Measurements from ENCODE around the gene MAST4. TPM values are rescaled to one million over a fixed set of nuclear protein-coding genes. Genes with fewer than 3 reads are reported as not detected.
A peak's percentile ranks its signal among the peaks of the same experiment; 100 is the strongest.

MAST4 gene
- total RNA-seq, 1 donor from 2014 or later: 11.3 TPM

- H3K4me1 Mint-ChIP-seq (ENCODE audit: low read depth): no peaks in the 10 kb centered on the region
- H3K4me3 Mint-ChIP-seq (ENCODE audit: unreplicated experiment): no peak overlapping the region
- no peaks in the 10 kb centered on the region for H3K9me3 Mint-ChIP-seq (ENCODE audit: low read depth)
- no peak overlapping the region for H3K27ac Mint-ChIP-seq (ENCODE audit: unreplicated experiment)
- DNase-seq (ENCODE audit: low spot score): no peak
- no peak for TF ChIP-seq CTCF (IDR thresholded peaks at IDR 0.05)
- H3K27me3 Mint-ChIP-seq (ENCODE audit: low read depth): peaks cover 37% of the 10 kb centered on the region
- no peaks in the 10 kb centered on the region for H3K36me3 Mint-ChIP-seq (ENCODE audit: low read depth)
Observed at GRCh38 chr5:66585291-66585690, 10.9 kb upstream of the MAST4 start.

- Mint-ChIP-seq H3K27me3 (ENCODE audit: low read depth) (peaks cover 48% of the 10 kb centered on the region), H3K4me1 (ENCODE audit: low read depth) (no peaks in the 10 kb centered on the region), H3K9me3 (ENCODE audit: low read depth) (no peaks in the 10 kb centered on the region), H3K27ac (ENCODE audit: unreplicated experiment) (no peak overlapping the region), H3K36me3 (ENCODE audit: low read depth) (no peaks in the 10 kb centered on the region), H3K4me3 (ENCODE audit: unreplicated experiment) (no peak overlapping the region)
- TF ChIP-seq CTCF (IDR thresholded peaks at IDR 0.05): no peak
- no peak for DNase-seq (ENCODE audit: low spot score)
Observed at GRCh38 chr5:66587771-66588170, 8.4 kb upstream of the MAST4 start.

- TF ChIP-seq CTCF (IDR thresholded peaks at IDR 0.05): no peak
- Mint-ChIP-seq H3K27ac (ENCODE audit: unreplicated experiment) (no peak overlapping the region), H3K27me3 (ENCODE audit: low read depth) (peaks cover 66% of the 10 kb centered on the region), H3K9me3 (ENCODE audit: low read depth) (no peaks in the 10 kb centered on the region), H3K36me3 (ENCODE audit: low read depth) (no peaks in the 10 kb centered on the region), H3K4me1 (ENCODE audit: low read depth) (peaks cover 16% of the 10 kb centered on the region), H3K4me3 (ENCODE audit: unreplicated experiment) (peak overlapping the region; percentile 83)
- DNase-seq (ENCODE audit: low spot score): no peak
Observed at GRCh38 chr5:66596636-66597182, 516 bp downstream of the MAST4 start.

- peak overlapping the region; percentile 20 for H3K27ac Mint-ChIP-seq (ENCODE audit: unreplicated experiment)
Observed at GRCh38 chr5:66597183-66597757, 1.1 kb downstream of the MAST4 start.

GRCh38 chr5:66602621-66603020 lies 6.4 kb downstream of the MAST4 start:
- no peak overlapping the region for H3K4me3 Mint-ChIP-seq (ENCODE audit: unreplicated experiment)
- DNase-seq (ENCODE audit: low spot score): no peak
- H3K36me3 Mint-ChIP-seq (ENCODE audit: low read depth): no peaks in the 10 kb centered on the region
- H3K27ac Mint-ChIP-seq (ENCODE audit: unreplicated experiment): no peak overlapping the region
- TF ChIP-seq CTCF (IDR thresholded peaks at IDR 0.05): no peak
- no peaks in the 10 kb centered on the region for H3K9me3 Mint-ChIP-seq (ENCODE audit: low read depth)
- H3K27me3 Mint-ChIP-seq (ENCODE audit: low read depth): peaks cover 70% of the 10 kb centered on the region
- H3K4me1 Mint-ChIP-seq (ENCODE audit: low read depth): peaks cover 3% of the 10 kb centered on the region

More at GRCh38 chr5:66597183-66597757, 1.1 kb downstream of the MAST4 start:
- TF ChIP-seq CTCF (IDR thresholded peaks at IDR 0.05): no peak
- peaks cover 66% of the 10 kb centered on the region for H3K27me3 Mint-ChIP-seq (ENCODE audit: low read depth)
- H3K4me1 Mint-ChIP-seq (ENCODE audit: low read depth): peaks cover 16% of the 10 kb centered on the region
- no peak for DNase-seq (ENCODE audit: low spot score)
- H3K4me3 Mint-ChIP-seq (ENCODE audit: unreplicated experiment): peak overlapping the region; percentile 83
- no peaks in the 10 kb centered on the region for H3K36me3 Mint-ChIP-seq (ENCODE audit: low read depth)
- H3K9me3 Mint-ChIP-seq (ENCODE audit: low read depth): no peaks in the 10 kb centered on the region
